Activated B cell treated with CpG ODN at 0.5 μM for 24 hours (primary cell): ENCODE data around the gene TRERF1. TPM values are rescaled to one million over a fixed set of nuclear protein-coding genes. Genes with fewer than 3 reads are reported as not detected.
A peak's percentile ranks its signal among the peaks of the same experiment; 100 is the strongest.
"Not testable (repeated sequence)": the region's sequence is repeated elsewhere in the genome, so short reads cannot be mapped to it uniquely, and the experiment has no call there.

ENCODE experiments used
- ATAC-seq: fragments of 200-7000 bp; cut with Tn5 transposase; one replicate; pipeline ENCODE4 v1.10.0; 2021; ENCODE audit warnings: low read depth, mild to moderate bottlenecking, moderate library complexity
- CTCF ChIA-PET: fragments of 350-600 bp; sonication (Branson Sonifier 250); formaldehyde crosslinking; loops from one replicate; lab custom pipeline; 2021; ENCODE audit warnings: antibody characterized with exemption; lab: Charles Lee
- POLR2A ChIA-PET: fragments of 350-600 bp; sonication (Branson Sonifier 250); formaldehyde crosslinking; loops from one replicate; lab custom pipeline; 2021; ENCODE audit warnings: antibody characterized with exemption; lab: Charles Lee
- DNase-seq: peaks from one replicate; pipeline ENCODE4 v3.0.0; 2022
- H3K27ac Mint-ChIP-seq: one replicate; pipeline ENCODE4 v1.8.0; 2020; ENCODE audit warnings: mixed read lengths
- H3K27me3 Mint-ChIP-seq: one replicate; pipeline ENCODE4 v1.8.0; 2021; ENCODE audit warnings: mixed read lengths
- H3K36me3 Mint-ChIP-seq: one replicate; pipeline ENCODE4 v1.8.0; 2021; ENCODE audit warnings: low read depth, mixed read lengths
- H3K4me1 Mint-ChIP-seq: one replicate; pipeline ENCODE4 v1.8.0; 2021; ENCODE audit warnings: mixed read lengths
- H3K4me3 Mint-ChIP-seq: one replicate; pipeline ENCODE4 v1.8.0; 2020; ENCODE audit warnings: mild to moderate bottlenecking, mixed read lengths
- H3K9me3 Mint-ChIP-seq: one replicate; pipeline ENCODE4 v1.8.0; 2020; ENCODE audit warnings: mixed read lengths
- intact Hi-C: fragments of 100-400 bp; cut with micrococcal nuclease; formaldehyde crosslinking; loops from one replicate; pipeline ENCODE4 v1.15.1; 2024
- total RNA-seq: library from RNA; stranded (reverse); gene quantifications from 2 replicates; pipeline ENCODE4 v1.2.3, GENCODE V29; 2022
- TF ChIP-seq, protein P1 (sequence below): fragments of 200-600 bp; IDR thresholded peaks from one replicate; pipeline ENCODE4 v1.8.0; 2022; ENCODE audit warnings: antibody characterized with exemption, mild to moderate bottlenecking

Gene TRERF1
- total RNA-seq, 1 donor from 2014 or later = 4.1 TPM

DNA sequence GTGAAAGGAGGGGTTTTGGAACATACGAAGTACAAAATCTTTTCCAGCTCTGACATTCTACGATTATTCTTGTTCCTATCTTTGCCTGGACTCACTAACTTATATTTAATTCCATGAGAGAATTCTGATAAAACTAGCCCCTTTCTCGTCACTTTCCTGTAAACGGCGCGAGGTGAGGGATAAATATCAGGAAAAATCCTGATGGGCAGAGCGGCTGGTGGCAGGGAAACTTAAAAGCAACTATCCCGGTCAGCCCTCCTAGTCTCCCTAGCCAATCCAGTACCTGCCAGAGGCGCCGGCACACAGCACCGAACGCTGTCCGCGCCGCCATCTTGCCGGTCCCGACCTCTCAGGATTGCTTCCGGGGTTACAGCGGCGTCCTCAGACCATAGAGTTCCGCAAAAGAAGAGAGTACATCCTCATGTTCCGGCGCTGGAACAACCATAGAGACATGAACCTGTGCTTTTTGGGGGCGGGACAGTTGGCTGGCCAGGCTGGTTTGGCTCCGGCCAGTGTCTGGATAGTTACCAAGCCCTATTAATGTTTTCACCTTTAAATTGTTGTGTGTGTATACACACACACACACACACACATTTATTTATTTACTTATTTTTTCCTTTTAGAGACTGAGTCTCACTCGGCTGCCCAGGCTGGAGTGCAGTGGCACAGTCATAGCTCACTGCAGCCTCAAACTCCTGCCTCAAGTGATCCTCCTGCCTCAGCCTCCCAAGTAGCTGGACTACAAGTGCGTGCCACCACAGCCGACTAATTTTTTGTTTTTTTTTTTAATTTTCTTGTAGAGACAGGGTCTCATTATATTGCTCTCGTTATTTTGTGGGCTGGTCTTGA, 234.0 kb downstream of the TRERF1 start, which contains the start of gene MRPS10:
Gene MRPS10 (minus strand): TSS at position 343 of the 849 bp plus-strand sequence. CDS start 12 bp downstream, at position 331.
- H3K4me1 Mint-ChIP-seq = peaks cover 30% of the 10 kb centered on the region
- TF ChIP-seq, protein P1, sequence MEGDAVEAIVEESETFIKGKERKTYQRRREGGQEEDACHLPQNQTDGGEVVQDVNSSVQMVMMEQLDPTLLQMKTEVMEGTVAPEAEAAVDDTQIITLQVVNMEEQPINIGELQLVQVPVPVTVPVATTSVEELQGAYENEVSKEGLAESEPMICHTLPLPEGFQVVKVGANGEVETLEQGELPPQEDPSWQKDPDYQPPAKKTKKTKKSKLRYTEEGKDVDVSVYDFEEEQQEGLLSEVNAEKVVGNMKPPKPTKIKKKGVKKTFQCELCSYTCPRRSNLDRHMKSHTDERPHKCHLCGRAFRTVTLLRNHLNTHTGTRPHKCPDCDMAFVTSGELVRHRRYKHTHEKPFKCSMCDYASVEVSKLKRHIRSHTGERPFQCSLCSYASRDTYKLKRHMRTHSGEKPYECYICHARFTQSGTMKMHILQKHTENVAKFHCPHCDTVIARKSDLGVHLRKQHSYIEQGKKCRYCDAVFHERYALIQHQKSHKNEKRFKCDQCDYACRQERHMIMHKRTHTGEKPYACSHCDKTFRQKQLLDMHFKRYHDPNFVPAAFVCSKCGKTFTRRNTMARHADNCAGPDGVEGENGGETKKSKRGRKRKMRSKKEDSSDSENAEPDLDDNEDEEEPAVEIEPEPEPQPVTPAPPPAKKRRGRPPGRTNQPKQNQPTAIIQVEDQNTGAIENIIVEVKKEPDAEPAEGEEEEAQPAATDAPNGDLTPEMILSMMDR = no peak
- ATAC-seq (peak; percentile 99), DNase-seq (peak; percentile 76)
- H3K36me3 Mint-ChIP-seq = peaks cover 22% of the 10 kb centered on the region
- peak within 1 kb of the TSS; percentile 99 for H3K4me3 Mint-ChIP-seq
- intact Hi-C loops = loop anchor here (1.0 to 10.0 kb wide), 10 partner anchors 113 to 675 kb away; partner anchors contain the start of genes BYSL, MED20, RPL7L1 and TFEB
- peak within 1 kb of the TSS; percentile 95 for H3K27ac Mint-ChIP-seq
- CTCF ChIA-PET = interaction anchor here (0.7 to 1.5 kb wide), 6 partner anchors 12 to 512 kb away, joined by 3 to 7 read pairs (median 4); partner anchors contain the start of genes BYSL and MED20
- POLR2A ChIA-PET = interaction anchor here (0.6 to 1.8 kb wide), 12 partner anchors 10 to 512 kb away, joined by 3 to 7 read pairs (median 3); partner anchors contain the start of genes TAF8, TOMM6 and UBR2
- no peaks in the 10 kb centered on the region for H3K9me3 Mint-ChIP-seq
- no peaks in the 10 kb centered on the region for H3K27me3 Mint-ChIP-seq

DNA sequence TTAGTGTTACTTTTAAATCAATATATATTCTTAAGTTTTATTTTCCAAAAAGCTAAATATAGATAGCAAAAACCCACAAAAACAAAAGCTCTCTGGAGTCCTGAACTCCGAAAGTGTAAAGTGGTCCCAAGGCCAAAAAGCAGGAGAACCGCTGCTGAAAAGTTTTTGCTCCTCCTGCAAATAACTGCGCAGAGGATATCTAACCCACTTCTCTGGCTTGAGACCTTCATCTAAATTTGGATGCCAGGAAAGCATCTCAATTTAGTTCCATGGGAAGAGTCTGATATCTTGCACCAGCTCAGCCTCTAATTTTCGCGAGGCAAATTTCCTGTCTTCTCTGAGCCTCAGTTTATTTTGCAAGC, 234.6 kb downstream of the TRERF1 start:
- Mint-ChIP-seq H3K27me3 (no peaks in the 10 kb centered on the region), H3K9me3 (no peaks in the 10 kb centered on the region), H3K36me3 (peaks cover 26% of the 10 kb centered on the region), H3K4me1 (peaks cover 30% of the 10 kb centered on the region), H3K27ac (peak overlapping the region; percentile 95), H3K4me3 (peak overlapping the region; percentile 99)
- no peak for DNase-seq
- TF ChIP-seq, protein P1 = no peak
- ATAC-seq = no peak
- CTCF ChIA-PET = interaction anchor here (0.8 to 1.5 kb wide), 6 partner anchors 10 to 330 kb away, joined by 3 to 7 read pairs (median 4); partner anchors contain the start of genes BYSL and MED20
- POLR2A ChIA-PET = interaction anchor here (0.6 to 1.8 kb wide), 10 partner anchors 10 to 511 kb away, joined by 3 to 7 read pairs (median 3); partner anchors contain the start of genes TAF8, TOMM6 and UBR2
- intact Hi-C loops = loop anchor here (1.0 to 10.0 kb wide), 10 partner anchors 113 to 675 kb away; partner anchors contain the start of genes BYSL, MED20, RPL7L1 and TFEB

DNA sequence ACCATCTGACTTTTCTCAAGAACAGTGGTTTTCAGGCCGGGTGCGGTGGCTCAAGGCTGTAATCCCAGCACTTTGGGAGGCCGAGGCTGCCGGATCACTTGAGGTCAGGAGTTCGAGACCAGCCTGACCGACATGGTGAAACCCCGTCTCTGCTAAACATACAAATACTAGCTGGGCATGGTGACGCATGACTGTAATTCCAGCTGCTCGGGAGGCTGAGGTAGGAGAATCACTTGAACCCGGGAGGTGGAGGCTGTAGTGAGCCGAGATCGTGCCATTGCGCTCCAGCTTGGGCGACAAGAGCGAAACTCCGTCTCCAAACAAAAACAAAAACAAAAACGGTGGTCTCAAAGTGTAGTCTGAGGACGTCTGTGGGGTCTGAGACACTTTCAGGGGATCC, 235.2 kb downstream of the TRERF1 start:
- H3K4me1 Mint-ChIP-seq = peaks cover 36% of the 10 kb centered on the region
- DNase-seq, H3K27ac Mint-ChIP-seq, H3K27me3 Mint-ChIP-seq, H3K9me3 Mint-ChIP-seq, ATAC-seq: not testable (repeated sequence)
- H3K4me3 Mint-ChIP-seq = peak overlapping the region; percentile 70
- intact Hi-C loops = loop anchor here (2.0 to 10.0 kb wide), 4 partner anchors 169 to 676 kb away; partner anchors contain the start of gene TOMM6
- ChIA-PET CTCF (interaction anchor here (0.8 to 1.5 kb wide), 4 partner anchors 11 to 295 kb away, joined by 3 to 5 read pairs (median 4); partner anchors contain the start of genes BYSL and MED20), POLR2A (interaction anchor here (1.0 to 1.5 kb wide), 6 partner anchors 166 to 429 kb away, joined by 3 to 7 read pairs (median 3); partner anchors contain the start of genes TAF8 and TOMM6)
- H3K36me3 Mint-ChIP-seq = peaks cover 32% of the 10 kb centered on the region

DNA sequence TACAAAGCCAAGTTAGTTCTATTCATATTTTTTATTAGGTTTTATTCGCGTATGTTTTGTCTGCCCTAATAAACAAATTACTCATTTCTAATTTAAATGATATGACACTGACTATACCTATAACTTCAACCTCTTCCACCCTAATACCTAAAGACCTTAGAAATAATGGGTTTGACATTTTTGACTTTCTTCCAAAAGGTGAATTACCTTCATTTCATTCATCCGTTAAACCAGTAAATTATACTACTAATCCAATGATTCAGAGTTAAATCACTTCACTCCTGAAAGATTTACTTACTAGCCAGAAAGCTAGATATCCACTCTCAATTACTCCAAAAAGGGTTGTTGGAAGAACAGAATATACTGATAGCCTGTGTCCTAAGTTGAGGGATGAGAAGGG, 239.3 kb downstream of the TRERF1 start:
- DNase-seq = no peak
- Mint-ChIP-seq H3K4me1 (peaks cover 34% of the 10 kb centered on the region), H3K27ac (no peak overlapping the region), H3K4me3 (no peak overlapping the region), H3K9me3 (no peaks in the 10 kb centered on the region), H3K27me3 (no peaks in the 10 kb centered on the region), H3K36me3 (peaks cover 66% of the 10 kb centered on the region)
- TF ChIP-seq, protein P1 = no peak
- CTCF ChIA-PET = interaction anchor here (0.6 kb wide), 1 partner anchor 108 kb away, joined by 3 read pairs; no protein-coding TSS in a partner anchor
- POLR2A ChIA-PET = interaction anchor here (1.5 kb wide), 1 partner anchor 13 kb away, joined by 6 read pairs; no protein-coding TSS in a partner anchor
- no peak for ATAC-seq
- intact Hi-C loops = loop anchor here (10.0 kb wide), 1 partner anchor 508 kb away; no protein-coding TSS in a partner anchor

DNA sequence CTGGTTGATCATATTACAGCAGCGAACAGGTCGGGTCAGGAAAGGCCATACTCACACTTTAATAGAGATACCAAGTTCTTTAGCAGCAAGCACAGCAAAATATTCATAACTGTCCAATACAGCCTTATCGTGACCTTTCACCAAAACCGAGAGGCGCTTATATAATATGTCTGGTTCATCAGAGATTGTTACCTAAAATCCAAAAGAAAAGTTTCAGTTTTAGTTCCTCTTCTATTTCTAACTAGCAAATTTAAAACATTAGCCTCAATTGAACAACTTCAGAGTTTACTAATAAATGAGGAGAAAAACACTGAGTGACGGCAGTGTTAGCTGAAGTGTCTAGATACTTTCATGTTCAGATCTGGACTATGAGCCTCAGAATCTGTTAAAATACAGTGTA, 240.0 kb downstream of the TRERF1 start:
- intact Hi-C loops = loop anchor here (10.0 kb wide), 1 partner anchor 507 kb away; no protein-coding TSS in a partner anchor
- H3K4me1 Mint-ChIP-seq = peaks cover 31% of the 10 kb centered on the region
- TF ChIP-seq, protein P1 = no peak
- ATAC-seq = peak; percentile 21
- H3K27me3 Mint-ChIP-seq = no peaks in the 10 kb centered on the region
- CTCF ChIA-PET = interaction anchor here (0.6 to 0.7 kb wide), 2 partner anchors 110 to 297 kb away, joined by 3 to 5 read pairs; no protein-coding TSS in a partner anchor
- H3K27ac Mint-ChIP-seq = peak overlapping the region; percentile 59
- no peak overlapping the region for H3K4me3 Mint-ChIP-seq
- POLR2A ChIA-PET = interaction anchor here (0.6 to 1.5 kb wide), 2 partner anchors 13 to 19 kb away, joined by 6 read pairs; no protein-coding TSS in a partner anchor
- H3K9me3 Mint-ChIP-seq = no peaks in the 10 kb centered on the region
- peaks cover 71% of the 10 kb centered on the region for H3K36me3 Mint-ChIP-seq
- no peak for DNase-seq
